ENCODE measurements around the gene SFT2D1.
A peak's percentile ranks its signal among the peaks of the same experiment; 100 is the strongest.

The SFT2D1 gene

DNA sequence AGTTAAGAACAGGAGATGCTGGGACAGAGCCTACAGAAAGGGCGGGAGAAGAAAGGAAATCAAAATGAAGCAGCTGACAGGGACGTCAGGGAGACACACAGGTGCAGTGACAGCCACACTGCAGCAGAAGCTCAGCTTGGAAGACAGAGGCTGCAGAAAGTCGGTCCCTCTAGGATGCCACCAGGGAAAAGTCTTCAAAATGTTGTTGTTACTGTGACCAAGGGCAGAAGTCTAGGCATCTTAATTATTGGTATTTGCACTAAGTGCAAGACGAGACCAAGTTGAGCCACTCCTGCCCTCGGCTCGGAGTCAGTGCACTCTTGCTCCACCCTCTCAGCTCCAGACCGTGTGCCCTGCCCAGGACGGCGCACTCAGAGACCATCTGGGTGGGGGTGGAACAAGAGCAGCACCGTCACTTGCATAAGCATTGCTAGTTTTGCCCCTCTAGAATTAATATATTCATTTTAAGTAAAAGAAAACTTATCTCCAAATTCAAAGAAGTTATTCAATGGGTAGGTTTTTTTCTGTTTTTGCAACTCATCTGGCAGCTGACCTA lies 36.7 kb downstream of the SFT2D1 start:
- no peak for DNase-seq

- DNase-seq, result no peak
Measured at GRCh38 chr6:166304106-166304505, 38.2 kb downstream of the SFT2D1 start.

DNA sequence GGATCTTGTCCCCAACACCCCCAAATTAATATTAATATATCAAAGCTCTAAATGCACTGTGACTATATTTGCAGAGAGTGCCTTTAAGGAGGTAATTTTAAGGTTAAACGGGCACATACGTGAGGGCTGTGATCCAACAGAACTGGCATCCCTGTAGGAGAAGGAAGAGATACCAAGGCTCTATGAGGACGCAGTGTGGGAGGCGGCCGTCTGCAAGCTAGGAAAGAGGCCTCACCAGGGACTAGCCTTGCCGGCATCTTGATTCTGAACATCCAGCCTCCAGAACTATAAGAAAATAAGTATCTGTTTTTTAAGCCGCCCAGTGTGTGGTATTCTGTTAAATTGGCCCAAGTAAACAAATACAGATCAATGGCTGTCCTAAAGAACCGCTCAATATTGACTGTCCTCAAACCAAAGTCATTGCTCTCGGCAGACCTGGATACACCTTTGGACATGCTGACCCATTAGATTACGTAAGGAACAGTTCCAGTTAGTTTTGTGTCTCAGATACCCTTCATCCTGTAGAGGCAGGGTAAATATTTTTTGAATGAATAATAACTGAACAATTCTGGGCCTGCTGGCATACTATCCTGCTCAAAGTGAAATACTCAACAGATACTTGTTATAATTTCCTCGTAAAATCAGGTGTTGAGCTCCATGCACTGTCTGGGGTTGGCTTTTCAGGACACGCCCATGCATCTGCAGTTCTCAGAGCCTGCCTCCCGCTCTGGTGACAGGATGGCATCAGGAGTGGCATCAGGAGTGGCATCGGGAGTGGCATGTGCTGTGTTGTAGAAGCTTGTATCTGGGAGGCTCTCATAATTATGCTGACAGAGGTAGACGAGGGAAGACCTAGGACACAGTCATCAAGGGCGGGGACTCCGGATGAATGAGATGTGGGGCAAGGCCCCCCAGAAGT lies 40.5 kb downstream of the SFT2D1 start:
- no peak for DNase-seq

DNA sequence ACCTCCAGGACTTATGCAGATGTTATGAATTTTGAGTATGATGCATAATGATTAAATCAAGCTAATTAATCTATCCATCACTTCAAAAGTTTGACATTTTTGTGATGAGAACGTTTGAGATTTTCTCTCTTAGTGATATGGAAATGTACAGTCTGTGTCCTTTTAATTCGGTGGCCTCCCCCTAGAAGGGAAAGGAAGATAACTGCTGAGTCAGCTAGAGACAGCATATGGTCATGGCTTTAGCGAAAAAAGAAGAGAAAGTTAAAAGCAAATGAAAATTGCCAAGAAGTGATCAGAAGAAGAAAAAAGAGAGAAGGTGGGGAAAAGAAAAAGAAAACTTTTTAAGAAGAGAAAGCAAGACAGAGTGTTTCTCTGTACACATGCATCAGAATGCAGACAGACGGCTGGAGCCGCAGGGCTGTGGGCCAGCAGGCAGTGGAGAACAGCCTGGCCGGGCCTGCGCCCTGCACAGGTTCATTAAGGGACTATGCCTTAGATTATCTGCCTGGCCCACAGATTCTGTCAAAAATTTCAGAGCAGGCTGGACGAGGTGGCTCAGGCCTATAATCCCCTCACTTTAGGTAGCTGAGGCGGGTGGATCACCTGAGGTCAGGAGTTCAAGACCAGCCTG lies 41.9 kb downstream of the SFT2D1 start:
- DNase-seq, result no peak

DNA sequence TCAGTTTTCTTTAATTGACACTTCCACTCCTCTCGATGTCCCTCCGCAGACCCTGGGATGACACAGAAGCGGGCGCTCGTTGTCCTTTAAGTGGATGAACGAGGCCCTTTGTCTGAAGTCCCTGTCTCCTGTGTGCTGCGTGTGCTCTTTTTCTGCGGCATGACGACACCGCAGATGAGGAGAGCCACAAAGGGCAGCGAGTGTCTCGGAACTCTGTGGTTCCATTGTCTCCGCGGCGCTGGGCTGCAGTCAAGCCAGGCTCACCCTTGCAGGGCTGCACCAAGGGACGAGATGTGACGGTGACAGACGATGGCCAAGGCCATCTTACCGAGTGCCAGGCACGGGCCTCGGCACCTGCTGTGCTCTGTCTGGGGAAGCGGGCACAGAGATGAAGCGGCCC lies 44.7 kb downstream of the SFT2D1 start:
- no peak for DNase-seq

DNA sequence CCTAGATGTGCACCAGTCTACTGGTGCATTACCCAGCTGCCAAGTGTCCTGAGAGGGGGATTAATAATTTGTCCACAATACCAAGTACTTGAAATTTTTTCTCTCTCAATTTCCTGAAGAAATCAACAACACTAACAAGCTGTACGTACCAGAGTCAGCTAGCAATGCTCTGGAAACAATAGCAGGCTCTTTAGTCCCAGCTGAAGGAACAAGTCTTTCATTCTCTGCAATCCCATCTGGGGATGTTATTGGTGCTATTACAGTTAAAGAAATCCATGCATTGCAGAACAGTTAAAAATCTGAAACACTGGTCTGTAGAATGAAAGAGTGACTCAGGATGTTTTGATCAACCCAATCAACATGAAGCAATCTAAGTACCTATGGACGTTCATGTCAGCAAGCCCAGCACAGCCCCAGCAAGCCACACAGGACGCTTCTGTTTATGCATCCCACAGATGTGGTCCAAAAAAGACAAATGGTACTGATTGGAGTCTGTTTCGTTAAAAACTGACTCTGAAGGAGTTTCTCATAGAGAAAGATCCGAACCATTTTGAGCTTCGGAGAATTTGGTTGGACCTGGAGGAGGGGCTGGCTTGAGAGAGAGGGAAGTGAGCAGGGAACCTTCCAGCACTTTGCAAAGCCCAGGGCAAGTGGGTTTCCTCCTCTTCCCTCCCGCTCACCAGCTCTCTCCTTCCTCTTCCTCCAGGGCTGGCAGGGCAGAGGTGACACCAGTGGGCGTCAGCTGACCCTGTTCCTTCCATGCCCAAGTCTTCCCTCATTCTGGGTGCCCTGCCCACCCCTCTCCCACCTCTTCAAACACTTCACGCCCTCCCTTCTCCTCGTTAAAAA lies 46.1 kb downstream of the SFT2D1 start:
- DNase-seq, result no peak

GRCh38 chr6:166293731-166294584 lies 48.4 kb downstream of the SFT2D1 start:
- DNase-seq, result no peak

- no peak for DNase-seq
Measured at GRCh38 chr6:166289207-166290060, 52.9 kb downstream of the SFT2D1 start.

DNA sequence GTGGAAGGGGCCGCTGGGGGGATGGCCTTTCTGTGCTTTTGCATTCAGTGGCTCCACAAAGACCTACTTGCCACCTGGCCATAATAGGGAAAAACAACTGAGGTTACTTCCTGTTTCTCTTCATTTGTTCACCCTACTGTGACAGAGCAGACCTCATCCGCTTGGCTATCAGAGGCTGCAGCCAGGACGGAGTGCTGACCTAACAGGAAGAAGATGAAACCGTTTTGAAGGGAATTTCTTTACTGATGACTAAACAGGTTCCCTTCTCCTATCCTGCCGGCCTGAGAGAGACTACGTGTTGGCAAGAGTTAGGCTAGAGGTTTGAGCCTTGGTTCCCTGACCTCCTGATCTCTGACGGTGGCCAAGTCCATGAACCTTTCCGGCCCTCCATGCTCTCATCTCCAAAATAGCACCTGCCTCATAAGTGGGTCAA lies 55.5 kb downstream of the SFT2D1 start:
- no peak for DNase-seq

DNA sequence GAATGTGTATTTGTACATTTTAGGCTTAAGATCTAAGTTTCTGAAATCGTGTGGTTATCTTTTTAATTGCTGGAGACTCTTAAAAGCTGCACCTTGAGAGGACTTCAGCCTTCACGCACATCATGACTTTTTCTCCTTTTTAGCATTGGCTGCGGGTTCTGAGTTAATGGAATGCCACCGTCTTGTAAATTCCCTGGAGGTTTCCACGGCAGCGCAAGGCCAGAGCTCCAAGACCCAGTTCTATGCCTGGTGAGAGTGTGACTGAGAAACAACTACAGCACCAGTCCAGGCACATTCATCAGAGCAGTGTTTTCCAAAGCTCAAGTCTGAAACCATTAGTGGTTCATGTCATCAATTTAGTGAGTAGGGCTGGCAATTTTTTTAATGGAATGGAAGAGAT lies 57.1 kb downstream of the SFT2D1 start:
- DNase-seq, result no peak

DNA sequence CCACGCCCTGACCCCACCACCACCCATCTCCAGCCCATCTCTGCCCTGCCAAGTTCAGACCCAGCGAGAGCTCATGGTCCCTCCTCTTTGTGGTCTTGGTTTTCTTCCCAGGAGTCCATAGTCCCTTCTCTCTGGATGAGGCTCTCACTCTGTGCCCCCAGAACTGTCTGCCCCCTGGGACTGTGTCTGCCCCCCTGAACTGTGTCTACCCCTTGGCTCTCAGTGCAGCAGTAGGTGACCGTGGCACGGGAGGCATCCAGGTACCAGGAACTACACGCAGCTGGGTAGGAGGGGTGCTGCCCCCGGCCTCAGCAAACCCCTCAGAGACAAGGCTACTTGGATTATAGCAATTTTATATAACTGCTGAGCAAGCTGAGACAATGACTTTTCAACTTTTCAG lies 57.7 kb downstream of the SFT2D1 start:
- DNase-seq, result no peak

DNA sequence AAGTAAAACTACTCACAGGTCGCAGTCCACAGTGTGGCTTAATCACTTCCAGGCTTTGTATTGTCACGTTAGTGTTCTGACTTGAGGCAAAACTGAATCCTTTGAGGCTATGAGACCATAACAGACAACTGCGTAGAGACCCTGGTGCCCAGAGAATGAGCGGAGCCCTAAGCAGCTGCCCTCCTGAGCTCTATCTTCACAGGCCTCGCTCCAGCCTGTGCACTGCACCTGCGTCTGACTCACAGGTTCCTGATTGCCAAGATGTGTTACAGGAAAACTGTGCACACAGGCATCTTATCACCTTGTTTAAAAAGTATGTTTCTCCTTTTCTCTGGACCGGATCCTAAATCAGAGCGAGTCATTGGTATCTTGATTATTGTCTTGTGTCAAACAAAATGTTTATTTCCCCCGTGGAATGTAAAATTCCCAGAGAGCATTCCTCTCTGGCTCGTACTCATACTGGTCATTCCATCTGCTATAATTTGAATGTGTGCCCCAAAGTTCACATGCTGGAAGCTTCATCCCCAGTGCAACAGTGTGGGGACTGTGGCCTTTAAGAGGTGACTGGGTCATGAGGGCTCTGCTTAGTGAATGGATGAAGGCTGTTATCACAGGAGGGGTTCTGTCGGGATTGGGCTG lies 59.8 kb downstream of the SFT2D1 start:
- no peak for DNase-seq

DNA sequence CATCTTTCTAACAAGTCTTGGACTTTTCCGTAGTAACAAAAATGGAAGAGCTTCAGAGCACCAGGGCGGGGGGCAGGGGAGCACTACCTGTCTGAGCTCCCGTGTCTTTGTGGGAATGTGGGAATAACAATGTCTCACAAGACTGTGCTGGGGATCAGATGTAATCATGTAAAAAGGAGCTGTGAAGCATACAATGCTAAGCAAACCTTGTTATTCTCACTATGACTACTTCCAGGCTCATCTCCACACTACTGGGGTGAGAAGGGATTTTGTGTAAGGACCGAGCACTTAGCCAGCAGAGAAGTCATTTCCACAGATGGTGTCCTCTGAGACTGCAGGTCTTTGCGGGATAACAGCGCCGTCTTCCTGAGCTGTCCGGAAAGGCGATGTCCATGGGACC lies 61.2 kb downstream of the SFT2D1 start:
- no peak for DNase-seq

GRCh38 chr6:166279393-166279679 lies 63.0 kb downstream of the SFT2D1 start:
- no peak for DNase-seq

DNA sequence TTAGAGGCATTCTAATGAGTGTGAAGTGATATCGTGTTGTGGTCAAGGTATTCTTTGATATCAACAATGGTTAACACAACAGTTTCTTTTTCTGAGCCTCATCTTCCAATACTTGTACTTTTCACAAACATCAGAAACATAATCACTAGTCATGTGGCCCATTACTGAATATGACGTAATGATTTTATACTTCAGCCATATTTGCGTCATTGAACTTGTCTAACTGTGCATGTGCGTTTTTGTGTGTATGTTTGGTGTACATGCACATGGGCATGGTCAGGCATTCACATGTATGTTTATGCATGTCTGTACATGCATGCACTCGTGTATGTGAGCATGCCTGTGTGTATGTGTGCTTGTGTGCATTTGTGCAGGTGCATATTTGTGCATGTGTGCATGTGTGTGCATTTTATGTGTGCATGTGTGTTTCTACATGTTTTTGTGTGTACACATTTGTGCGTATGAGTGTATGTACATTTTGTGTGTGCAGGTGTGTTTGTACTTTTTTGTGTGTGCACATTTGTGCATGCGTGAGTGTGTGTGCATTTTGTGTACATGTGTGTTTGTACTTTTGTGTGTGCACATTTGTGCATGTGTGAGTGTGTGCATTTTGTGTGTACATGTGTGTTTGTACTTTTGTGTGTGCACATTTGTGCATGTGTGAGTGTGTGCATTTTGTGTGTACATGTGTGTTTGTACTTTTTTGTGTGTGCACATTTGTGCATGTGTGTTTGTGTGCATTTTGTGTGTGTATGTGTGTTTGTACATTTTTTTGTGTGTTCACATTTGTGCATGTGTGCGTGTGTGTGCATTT lies 63.6 kb downstream of the SFT2D1 start:
- DNase-seq, result no peak

- DNase-seq, result no peak
Measured at GRCh38 chr6:166277892-166278578, 64.3 kb downstream of the SFT2D1 start.

- DNase-seq, result no peak
Measured at GRCh38 chr6:166277018-166277417, 65.3 kb downstream of the SFT2D1 start.

DNA sequence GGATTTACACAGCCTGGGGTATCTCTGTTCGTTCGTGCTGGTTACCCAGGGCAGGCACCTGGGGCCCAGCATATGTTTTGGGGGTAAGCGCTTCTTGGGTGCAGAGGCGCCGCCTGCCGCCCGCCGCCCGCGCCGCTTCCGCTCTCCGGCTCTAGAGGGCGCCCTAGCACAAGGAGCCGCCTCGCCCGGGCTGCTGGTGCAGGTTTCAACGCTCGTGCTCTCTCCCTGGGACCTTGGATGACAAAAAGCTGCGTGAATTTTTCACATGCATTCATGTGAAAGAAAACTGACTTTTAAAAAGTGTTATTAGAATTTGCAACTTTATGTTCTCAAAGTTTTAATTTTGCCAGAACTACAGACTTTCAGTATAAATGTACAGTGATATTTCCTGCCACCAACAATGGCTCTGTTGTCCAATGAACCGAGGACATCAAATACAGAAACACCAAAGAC lies 66.6 kb downstream of the SFT2D1 start:
- peak; percentile 72 for DNase-seq

DNA sequence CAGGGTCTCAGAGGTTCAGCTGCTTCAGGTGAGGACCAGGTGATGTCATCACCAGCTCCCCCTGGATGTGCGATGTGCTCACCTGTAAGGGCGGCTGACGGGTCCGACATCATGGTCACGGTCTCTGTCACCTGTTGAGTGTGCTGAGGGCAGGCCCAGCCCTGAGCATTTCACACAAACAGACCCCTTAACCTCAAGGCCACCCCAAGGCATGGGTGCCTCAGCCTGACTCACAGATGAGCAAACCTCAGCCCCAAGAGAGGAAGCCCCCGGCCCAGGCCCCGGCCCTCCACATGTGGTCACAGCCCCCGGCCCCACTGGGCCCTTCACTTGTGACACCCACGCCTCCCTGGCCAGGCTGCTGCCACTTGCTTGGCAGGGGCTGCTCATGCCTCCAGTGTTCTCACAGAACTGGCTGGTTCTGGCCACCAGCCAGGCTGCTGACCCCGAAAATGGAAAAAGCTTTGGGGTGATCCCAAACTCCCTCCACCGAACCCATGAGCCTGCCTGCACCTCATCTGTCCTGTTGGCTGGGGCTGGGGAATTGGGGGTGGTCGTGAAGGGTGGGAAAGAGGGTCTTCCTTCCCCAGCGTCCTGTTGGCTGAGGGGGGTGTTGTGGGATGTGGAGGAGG lies 67.5 kb downstream of the SFT2D1 start:
- no peak for DNase-seq

Measured in NCI-H1105 treated with DMSO at 0.1 percent for 48 hours (cell line).